Esophagus squamous epithelium (tissue), 5 donors: ENCODE measurements around the gene ADAM17. TPM values are rescaled to one million over a fixed set of nuclear protein-coding genes. Genes with fewer than 3 reads are reported as not detected.

Experiments used
- DNase-seq: peaks from one replicate; lab custom pipeline; 2025; lab: John Stamatoyannopoulos, UW
- H3K27ac ChIP-seq, 4 donors: fragments of 200-600 bp; sonication (generic); one replicate each; pipeline ENCODE4 v1.5.1; 2016 to 2019; ENCODE audit warnings: mild to moderate bottlenecking in 1 of 4
- H3K27me3 ChIP-seq, 4 donors: fragments of 200-600 bp; sonication (generic); 1 replicate in 3 of 4; 2 replicates in 1 of 4; pipeline versions ENCODE4 v1.5.1 to v1.6.0; 2017 to 2021; ENCODE audit warnings: antibody characterized with exemption in 1 of 4
- H3K36me3 ChIP-seq, 3 donors: fragments of 200-600 bp; sonication (generic); one replicate each; pipeline ENCODE4 v1.5.1; 2016 to 2019
- H3K4me1 ChIP-seq, 3 donors: fragments of 200-600 bp; sonication (generic); one replicate each; pipeline ENCODE4 v1.5.1; 2017 to 2019
- H3K4me3 ChIP-seq, 4 donors: fragments of 200-600 bp; sonication (generic); 1 replicate in 3 of 4; 2 replicates in 1 of 4; pipeline ENCODE4 v1.5.1; 2016 to 2019; ENCODE audit warnings: mild to moderate bottlenecking in 2 of 4, moderate library complexity in 1 of 4
- H3K9me3 ChIP-seq, 3 donors: fragments of 200-600 bp; sonication (generic); one replicate each; pipeline ENCODE4 v1.5.1; 2016 to 2019
- POLR2A ChIP-seq, 4 donors: fragments of 450-650 bp; IDR thresholded peaks; one replicate each; pipeline ENCODE4 v1.6.1; 2017; ENCODE audit warnings: antibody characterized with exemption in 4 of 4, mild to moderate bottlenecking in 4 of 4, moderate library complexity in 3 of 4
- WGBS, 2 donors: methylation state at CpG; one replicate each; pipeline ENCODE4 v1.1.5; 2018; 5-methylcytosine and 5-hydroxymethylcytosine counted together
- intact Hi-C: fragments of 100-400 bp; cut with DNase I; formaldehyde crosslinking; loops from one replicate; pipeline ENCODE4 v1.15.0; 2022
- total RNA-seq, 4 donors: library from RNA; depleted of rRNA; stranded (reverse); fragments of >200 nt; gene quantifications; one replicate each; pipeline ENCODE4 v1.1.0, GENCODE V29; 2016
- TF ChIP-seq, protein P1 (sequence below), 6 experiments: fragments of 450-650 bp in 4 of 6; fragments of 200-600 bp in 2 of 6; sonication (generic) in 2 of 6; IDR thresholded peaks; one replicate each; pipeline ENCODE4 v1.5.1; 2016 to 2019; ENCODE audit warnings: antibody characterized with exemption in 6 of 6, mild to moderate bottlenecking in 4 of 6, moderate library complexity in 4 of 6
- donor health status: DM: yes; HTN: yes; CAD: no.

The ADAM17 gene
- total RNA-seq, 4 donors from 2014 or later = 21.5 to 38.9 (median 29.2) TPM

DNA sequence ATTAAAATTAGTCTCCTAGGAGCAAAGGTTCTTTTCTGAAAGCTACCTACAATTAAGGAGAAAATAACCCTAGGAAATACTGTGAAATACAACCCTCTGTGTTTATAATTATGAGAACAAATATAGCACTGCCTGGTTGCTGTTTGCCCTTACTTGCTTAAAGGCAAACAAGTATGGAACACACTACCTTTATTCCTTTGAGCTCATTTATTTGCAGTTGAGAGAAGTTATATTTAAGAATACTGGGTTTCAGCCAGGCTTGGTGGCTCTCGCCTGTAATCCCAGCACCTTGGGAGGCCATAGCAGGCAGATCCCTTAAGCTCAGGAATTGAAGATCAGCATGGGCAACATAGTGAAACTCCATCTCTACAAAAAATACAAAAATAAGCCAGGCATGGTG is 104.4 kb downstream of the ADAM17 start:
- intact Hi-C loops = no loop called here
- peaks cover 0 to 97% (median 0%) of the 10 kb centered on the region in 3 donors for H3K36me3 ChIP-seq

DNA sequence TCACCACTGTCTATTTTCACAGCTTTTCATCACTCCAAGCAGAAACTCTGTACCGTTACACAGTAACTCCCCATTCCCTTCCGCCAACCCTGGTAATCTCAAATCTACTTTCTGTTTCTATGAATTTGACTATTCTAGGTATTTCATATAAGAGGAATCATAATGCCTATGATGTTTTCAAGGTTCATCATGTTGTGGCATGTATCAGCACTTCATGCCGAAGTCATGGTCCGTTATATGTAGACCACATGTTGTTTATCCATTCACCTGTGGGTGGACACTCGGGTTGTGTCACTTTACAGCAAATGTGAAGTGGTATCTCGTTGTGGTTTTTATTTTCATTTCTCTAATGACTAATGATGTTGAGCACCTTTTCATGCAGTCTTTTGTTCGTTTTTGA is 110.5 kb downstream of the ADAM17 start:
- WGBS, 2 donors = 67 to 76% methylated on average over 7 of the region's 7 CpGs
- H3K36me3 ChIP-seq = peaks cover 0 to 100% (median 31%) of the 10 kb centered on the region in 3 donors
- H3K4me1 ChIP-seq = no peaks in the 10 kb centered on the region
- no peaks in the 10 kb centered on the region for H3K9me3 ChIP-seq
- no peak overlapping the region for H3K27ac ChIP-seq
- intact Hi-C loops = no loop called here
- TF ChIP-seq, protein P1, sequence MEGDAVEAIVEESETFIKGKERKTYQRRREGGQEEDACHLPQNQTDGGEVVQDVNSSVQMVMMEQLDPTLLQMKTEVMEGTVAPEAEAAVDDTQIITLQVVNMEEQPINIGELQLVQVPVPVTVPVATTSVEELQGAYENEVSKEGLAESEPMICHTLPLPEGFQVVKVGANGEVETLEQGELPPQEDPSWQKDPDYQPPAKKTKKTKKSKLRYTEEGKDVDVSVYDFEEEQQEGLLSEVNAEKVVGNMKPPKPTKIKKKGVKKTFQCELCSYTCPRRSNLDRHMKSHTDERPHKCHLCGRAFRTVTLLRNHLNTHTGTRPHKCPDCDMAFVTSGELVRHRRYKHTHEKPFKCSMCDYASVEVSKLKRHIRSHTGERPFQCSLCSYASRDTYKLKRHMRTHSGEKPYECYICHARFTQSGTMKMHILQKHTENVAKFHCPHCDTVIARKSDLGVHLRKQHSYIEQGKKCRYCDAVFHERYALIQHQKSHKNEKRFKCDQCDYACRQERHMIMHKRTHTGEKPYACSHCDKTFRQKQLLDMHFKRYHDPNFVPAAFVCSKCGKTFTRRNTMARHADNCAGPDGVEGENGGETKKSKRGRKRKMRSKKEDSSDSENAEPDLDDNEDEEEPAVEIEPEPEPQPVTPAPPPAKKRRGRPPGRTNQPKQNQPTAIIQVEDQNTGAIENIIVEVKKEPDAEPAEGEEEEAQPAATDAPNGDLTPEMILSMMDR (IDR thresholded peaks at IDR 0.05) = no peak
- TF ChIP-seq POLR2A (IDR thresholded peaks at IDR 0.05) = no peak
- no peak overlapping the region for H3K4me3 ChIP-seq
- no peaks in the 10 kb centered on the region for H3K27me3 ChIP-seq
- no peak for DNase-seq

More for the DNA sequence above, 104.4 kb downstream of the ADAM17 start:
- TF ChIP-seq, protein P1 (IDR thresholded peaks at IDR 0.05) = no peak
- TF ChIP-seq POLR2A (IDR thresholded peaks at IDR 0.05) = no peak
- no peak for DNase-seq
- Histone ChIP-seq H3K4me1 (no peaks in the 10 kb centered on the region), H3K9me3 (no peaks in the 10 kb centered on the region), H3K27ac (no peak overlapping the region), H3K27me3 (no peaks in the 10 kb centered on the region), H3K4me3 (no peak overlapping the region)
- WGBS, 2 donors = 100% methylated on average over 1 of the region's 1 CpG; no CpG with 5 or more reads in 1 of the 2 donors

DNA sequence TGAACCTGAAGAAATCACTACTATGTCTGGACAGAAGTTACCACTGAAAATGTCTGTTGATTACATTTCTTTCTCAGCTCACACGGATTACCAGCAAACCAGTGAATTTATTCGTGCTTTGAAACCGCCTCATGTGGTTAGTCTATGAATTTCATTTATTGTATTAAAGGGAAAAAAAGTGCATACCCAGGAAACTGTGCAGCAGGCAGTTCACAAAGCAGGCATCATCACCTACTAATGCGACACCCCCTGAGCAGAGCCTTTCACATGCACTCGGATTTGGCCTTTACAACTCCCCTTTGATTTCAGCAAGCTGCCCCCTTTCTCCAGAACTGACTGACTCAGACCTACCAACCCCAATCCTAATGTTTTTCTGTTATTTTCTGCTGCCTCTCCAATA is 112.1 kb downstream of the ADAM17 start:
- no peaks in the 10 kb centered on the region for H3K9me3 ChIP-seq
- H3K27me3 ChIP-seq = no peaks in the 10 kb centered on the region
- H3K36me3 ChIP-seq = peaks cover 0 to 99% (median 31%) of the 10 kb centered on the region in 3 donors
- TF ChIP-seq, protein P1 (IDR thresholded peaks at IDR 0.05) = no peak
- no peak for TF ChIP-seq POLR2A (IDR thresholded peaks at IDR 0.05)
- no peak for DNase-seq
- 85 to 91% methylated on average over 5 of the region's 5 CpGs for WGBS, 2 donors
- intact Hi-C loops = no loop called here
- H3K4me1 ChIP-seq = no peaks in the 10 kb centered on the region
- H3K4me3 ChIP-seq = no peak overlapping the region
- H3K27ac ChIP-seq = no peak overlapping the region

DNA sequence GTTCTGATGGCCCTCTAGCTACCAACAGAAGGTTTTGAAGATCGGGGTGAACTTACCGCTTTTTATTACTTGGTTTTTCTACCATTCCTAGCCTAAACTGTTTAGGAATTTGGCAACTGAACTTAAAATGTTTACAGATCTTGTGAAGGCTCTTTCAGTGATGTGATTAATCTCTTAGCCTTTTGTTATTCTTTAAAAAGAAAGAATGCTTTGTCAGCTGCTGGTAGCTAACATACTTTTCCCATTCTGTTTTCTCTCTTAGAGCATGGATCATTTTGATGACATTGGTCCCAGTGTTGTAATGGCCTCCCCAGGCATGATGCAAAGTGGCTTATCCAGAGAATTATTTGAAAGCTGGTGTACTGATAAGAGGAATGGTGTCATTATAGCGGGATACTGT is 114.1 kb downstream of the ADAM17 start:
- intact Hi-C loops = no loop called here
- H3K4me1 ChIP-seq = no peaks in the 10 kb centered on the region
- H3K9me3 ChIP-seq = no peaks in the 10 kb centered on the region
- DNase-seq = no peak
- H3K27ac ChIP-seq = no peak overlapping the region
- H3K36me3 ChIP-seq = peaks cover 0 to 99% (median 31%) of the 10 kb centered on the region in 3 donors
- H3K4me3 ChIP-seq = no peak overlapping the region
- WGBS, 2 donors = 48 to 58% methylated on average over 3 of the region's 3 CpGs
- TF ChIP-seq, protein P1 (IDR thresholded peaks at IDR 0.05) = no peak
- no peak for TF ChIP-seq POLR2A (IDR thresholded peaks at IDR 0.05)
- H3K27me3 ChIP-seq = no peaks in the 10 kb centered on the region

DNA sequence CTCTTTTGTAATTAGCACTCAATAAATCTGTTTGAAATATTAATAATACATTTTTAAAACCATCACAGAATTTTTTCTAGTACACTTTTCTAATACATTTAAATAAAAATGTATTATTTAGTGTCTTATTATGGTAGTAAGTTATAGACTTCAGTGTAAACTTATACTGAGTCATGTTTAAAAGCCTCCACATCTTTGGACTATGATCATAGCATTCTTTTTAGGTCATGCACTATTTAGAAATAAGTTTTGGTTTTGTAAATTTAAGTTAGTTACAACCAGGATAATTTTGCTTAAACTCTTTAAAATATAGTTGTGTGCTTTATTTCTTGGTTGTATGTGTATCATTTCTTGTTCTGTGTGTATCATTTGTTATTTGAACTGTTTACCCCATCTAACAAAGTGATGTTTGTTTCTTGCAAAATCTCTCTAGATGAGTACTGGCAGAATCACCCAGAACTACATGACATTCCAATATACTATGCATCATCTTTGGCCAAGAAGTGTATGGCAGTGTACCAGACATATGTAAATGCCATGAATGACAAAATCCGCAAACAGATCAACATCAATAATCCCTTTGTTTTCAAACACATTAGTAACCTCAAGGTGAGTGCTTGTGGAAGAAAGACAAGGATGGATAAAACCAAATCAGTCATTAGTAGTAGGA is 115.4 kb downstream of the ADAM17 start:
- 70 to 93% methylated on average over 1 of the region's 1 CpG for WGBS, 2 donors
- H3K4me1 ChIP-seq = no peaks in the 10 kb centered on the region
- DNase-seq = no peak
- peaks cover 0 to 99% (median 24%) of the 10 kb centered on the region in 3 donors for H3K36me3 ChIP-seq
- no peak for TF ChIP-seq POLR2A (IDR thresholded peaks at IDR 0.05)
- TF ChIP-seq, protein P1 (IDR thresholded peaks at IDR 0.05) = no peak
- no peaks in the 10 kb centered on the region for H3K27me3 ChIP-seq
- intact Hi-C loops = no loop called here
- H3K4me3 ChIP-seq = no peak overlapping the region
- H3K9me3 ChIP-seq = no peaks in the 10 kb centered on the region
- H3K27ac ChIP-seq = peak overlapping the region in 1 of 4 donors; percentile 22
